CD4-positive, alpha-beta T cell treated with Interleukin-17A for 4 hours (primary cell): ENCODE data around the gene GDF15.

Experiments
- DNase-seq: peaks from one replicate; pipeline ENCODE4 v3.0.0-alpha.2; 2020; ENCODE audit warnings: mixed read lengths

Gene GDF15

DNA sequence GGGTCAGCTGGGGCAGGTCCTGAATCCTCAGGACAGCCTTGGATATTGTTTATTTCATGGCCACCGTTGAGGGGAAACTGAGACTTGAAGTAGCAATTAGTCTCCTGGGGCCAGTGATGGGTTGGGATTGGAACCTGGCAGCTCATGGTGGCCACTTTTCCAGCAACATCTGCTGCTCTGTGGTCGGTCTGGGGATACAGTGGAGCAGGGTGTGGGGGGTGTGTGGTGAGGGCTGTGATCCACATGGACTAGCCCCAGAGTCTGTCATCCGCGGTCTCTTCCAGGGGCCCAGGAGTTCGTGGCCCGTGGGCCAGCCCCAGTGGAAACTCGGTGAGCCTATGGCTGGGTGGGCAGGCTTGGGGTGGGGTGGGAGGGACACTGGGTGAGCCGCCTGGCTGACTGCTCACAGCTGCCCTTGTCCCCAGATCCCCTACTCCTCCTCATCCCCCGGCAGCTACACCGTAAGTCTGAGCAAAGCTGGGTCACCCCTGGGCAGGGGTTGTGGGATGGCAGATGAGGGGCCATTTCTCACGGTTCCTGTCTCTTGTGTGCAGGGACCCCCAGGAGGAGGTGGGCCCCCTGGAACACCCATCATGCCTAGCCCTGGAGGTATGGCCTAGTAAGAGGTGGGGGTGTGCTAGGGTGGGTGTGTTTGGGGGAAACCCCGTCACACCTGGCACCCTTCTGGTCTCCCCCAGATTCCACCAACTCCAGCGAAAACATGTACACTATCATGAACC, 46.5 kb downstream of the GDF15 start:
- DNase-seq: no peak

DNA sequence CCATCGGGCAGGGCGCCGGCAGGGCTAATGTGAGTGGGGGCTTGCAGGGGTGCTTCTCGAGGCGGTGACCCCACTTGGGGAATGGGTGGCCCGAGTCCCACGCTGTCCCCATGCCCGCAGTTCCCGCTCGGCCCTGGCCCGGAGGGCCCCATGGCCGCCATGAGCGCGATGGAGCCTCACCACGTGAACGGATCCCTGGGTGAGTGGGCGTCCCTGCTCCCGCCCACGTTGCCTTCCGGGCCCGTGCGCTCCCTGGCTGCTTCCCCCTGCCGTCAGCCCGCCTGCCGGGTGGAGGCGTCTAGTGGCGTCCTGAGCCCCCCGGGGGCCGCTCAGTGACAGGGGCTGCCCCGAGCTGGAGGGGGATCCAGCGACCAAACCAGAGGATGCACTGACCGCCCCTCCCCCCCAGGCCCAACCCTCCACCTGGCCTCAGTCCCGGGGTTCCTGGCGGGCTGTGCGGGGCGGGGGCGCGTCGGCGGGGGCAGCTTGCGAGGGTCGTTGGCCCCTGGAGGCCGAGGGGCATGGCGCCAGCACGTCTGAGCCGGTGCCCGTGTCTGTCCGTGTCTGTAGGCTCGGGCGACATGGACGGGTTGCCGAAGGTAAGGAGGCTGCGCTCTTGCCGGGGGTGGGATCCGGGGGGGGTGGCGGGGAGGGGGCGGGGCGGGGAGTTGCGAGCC, 47.2 kb downstream of the GDF15 start:
- DNase-seq: peak; percentile 63

DNA sequence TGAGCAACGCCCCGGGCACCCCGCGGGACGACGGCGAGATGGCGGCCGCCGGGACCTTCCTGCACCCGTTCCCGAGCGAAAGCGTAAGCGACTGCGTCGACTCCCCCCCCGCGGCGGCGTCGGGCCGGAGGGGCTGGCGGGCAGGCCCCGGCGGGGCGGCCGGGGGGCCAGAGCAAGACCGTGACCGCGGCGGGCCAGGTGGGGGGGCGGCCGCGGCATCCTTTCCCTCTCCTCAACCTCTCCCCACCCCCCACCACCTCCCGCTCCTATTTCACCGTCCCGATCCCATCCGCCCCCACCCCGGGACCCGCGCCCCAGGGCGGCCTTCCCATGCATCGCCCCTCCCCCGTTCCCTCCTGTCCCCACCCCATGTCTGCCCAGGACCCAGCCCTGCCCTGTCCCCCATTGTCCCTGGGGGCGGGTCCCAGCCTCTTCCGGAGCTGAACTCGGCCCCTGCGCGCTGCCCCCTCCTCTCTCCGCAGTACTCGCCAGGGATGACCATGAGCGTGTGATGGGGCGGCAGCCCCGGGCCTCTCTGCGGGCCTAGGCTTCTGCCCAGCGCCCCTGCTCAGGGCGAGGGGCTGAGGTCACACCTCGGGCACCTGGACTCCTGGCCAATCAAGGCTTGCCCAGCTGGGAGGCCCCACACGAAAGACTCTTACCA, 47.9 kb downstream of the GDF15 start:
- no peak for DNase-seq

DNA sequence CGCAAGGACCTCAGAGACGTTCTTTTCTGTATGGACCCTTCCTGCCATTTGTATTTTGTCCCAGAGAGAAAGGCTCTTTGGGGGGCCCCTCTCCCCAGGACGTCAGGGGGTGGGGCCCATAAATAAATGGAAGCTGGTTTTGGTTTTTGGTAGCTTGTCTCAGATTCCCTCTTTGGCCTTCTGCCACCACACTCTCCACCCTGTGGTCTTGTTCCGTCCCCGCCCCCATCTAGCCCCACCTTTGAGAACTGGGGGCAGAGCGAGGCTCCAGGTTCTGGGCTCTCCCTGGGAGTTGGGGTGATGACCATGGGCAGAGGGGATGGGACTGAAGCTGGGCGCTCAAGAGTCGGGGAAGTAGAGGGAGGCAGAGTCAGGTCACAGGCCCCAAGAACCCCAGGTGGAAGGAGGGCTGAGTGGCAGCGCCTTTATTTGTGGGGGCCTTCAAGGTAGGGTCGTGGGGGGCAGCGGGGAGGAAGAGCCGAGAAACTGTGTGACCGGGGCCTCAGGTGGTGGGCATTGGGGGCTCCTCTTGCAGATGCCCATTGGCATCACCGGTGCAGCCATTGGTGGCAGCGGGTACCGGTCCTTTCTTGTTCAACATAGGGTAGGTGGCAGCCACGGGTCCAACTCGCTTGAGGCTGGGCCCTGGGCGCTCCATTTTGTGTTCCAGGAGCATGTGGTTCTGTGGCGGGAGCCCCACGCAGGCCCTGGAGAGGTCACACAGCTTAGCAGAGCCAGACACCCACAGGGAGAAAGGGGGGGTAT, 48.6 kb downstream of the GDF15 start:
- DNase-seq: no peak

GRCh38 chr19:18435178-18435841, 49.4 kb downstream of the GDF15 start:
- DNase-seq: no peak

GRCh38 chr19:18435842-18436670, 50.1 kb downstream of the GDF15 start:
- no peak for DNase-seq

DNA sequence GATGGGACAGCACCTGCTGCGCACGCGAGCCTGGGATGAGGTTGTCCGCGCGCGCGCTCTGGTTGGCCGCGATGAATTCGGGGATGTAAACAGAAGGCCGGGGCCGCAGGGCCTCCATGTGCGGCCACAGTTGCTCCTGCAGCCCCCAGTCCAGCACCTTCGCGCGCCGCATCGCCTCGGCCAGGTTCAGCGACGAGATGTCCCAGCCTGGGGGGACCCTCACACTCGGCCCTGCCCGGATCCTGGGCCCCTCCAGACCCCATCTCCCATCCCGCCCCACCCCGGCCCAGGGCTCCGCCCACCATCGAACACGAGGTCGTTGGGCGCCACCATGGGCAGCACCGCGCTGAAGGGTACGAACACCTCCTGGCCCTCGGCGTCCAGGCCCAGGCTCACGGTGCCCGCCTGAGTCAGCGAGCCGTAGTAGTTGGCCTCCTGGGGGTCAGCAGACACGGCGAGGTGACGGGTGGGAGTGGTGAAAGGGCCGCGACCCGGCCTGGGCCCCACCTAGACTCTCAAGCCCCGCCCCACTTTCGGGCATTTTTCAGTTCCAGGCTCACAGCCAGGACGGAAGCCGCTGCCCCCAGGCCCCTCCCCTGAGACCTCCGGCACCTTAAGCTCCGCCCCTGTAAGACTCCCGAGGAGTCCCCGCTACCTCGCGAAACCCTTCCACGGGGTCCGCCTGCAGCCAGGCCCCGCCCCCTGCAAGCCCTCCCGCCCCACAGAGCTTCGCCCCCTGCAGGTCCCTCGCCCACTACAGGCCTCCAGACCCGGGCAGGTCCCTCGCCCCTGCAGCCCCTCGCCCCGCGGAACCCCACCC, 50.9 kb downstream of the GDF15 start:
- DNase-seq: peak; percentile 89

- DNase-seq: peak; percentile 77
Observed at GRCh38 chr19:18437491-18438330, 51.8 kb downstream of the GDF15 start, which contains the start of gene ISYNA1. TSS of gene ISYNA1 (minus strand) at chr19:18438133. CDS start at chr19:18437979, 154 bp downstream.

GRCh38 chr19:18438331-18439024, 52.5 kb downstream of the GDF15 start:
- DNase-seq: no peak
